ENCODE measurements around the gene ACBD4.

DNA sequence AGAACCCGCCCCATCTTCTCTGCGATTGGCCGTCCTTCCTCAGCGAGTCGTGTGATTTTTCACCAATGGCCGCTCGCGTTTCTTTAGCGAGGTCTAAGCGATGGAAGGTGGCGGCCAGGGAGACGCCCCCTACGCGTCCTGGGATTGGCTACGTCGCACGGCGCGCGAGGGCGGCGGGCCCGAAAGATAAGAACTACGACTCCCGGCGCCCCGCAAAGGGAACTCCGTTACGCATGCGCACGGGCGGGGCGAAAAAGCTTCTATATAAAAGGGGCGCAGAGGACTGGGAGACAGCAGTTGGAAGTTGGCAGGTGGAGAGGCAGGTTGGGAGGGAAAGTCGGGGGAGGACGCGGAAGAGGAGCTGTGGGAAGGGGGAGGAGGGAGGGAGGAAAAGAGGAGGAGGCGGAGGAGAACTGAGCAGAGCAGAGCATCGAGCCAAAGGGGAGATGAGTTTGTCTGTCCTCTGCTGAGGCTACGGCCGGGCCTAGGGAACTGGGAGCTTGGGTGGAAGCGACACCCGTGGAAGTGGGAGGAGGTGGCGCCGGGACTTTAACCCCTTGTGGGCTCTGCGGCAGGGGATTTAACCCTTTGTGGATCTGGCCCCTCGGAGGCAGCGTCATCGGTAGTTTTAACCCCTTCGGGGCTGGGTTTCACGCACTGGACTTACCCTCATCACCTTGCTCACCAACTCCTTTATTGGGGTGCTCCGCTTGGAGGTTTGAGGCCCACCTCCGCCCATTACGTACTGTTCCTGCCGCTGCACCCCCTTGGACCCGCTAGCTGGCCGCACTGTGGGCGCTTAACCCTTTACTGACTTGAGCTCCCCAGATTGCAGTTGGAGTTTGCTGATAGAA is 12.9 kb downstream of the ACBD4 start, which contains the start of gene HEXIM1:
- TF ChIP-seq, protein P1, sequence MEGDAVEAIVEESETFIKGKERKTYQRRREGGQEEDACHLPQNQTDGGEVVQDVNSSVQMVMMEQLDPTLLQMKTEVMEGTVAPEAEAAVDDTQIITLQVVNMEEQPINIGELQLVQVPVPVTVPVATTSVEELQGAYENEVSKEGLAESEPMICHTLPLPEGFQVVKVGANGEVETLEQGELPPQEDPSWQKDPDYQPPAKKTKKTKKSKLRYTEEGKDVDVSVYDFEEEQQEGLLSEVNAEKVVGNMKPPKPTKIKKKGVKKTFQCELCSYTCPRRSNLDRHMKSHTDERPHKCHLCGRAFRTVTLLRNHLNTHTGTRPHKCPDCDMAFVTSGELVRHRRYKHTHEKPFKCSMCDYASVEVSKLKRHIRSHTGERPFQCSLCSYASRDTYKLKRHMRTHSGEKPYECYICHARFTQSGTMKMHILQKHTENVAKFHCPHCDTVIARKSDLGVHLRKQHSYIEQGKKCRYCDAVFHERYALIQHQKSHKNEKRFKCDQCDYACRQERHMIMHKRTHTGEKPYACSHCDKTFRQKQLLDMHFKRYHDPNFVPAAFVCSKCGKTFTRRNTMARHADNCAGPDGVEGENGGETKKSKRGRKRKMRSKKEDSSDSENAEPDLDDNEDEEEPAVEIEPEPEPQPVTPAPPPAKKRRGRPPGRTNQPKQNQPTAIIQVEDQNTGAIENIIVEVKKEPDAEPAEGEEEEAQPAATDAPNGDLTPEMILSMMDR (IDR thresholded peaks at IDR 0.05) = no peak
- no peak for TF ChIP-seq EZH2phosphoT487 (IDR thresholded peaks at IDR 0.05)
